Naive thymus-derived CD4-positive, alpha-beta T cell (primary cell): Measurements from ENCODE around the gene C1QA. TPM values are rescaled to one million over a fixed set of nuclear protein-coding genes. Genes with fewer than 3 reads are reported as not detected.

ENCODE experiments used
- ATAC-seq: fragments of 150-1000 bp; cut with Tn5 transposase; 2 replicates; pipeline ENCODE4 v1.10.0; 2021; ENCODE audit warnings: mild to moderate bottlenecking, moderate library complexity
- CTCF ChIA-PET: fragments of 350-600 bp; sonication (Branson Sonifier 250); formaldehyde crosslinking; loops from one replicate; lab custom pipeline; 2021; ENCODE audit warnings: antibody characterized with exemption; lab: Charles Lee
- POLR2A ChIA-PET: fragments of 350-600 bp; sonication (Branson Sonifier 250); formaldehyde crosslinking; loops from one replicate; lab custom pipeline; 2021; ENCODE audit warnings: antibody characterized with exemption, inconsistent platforms; lab: Charles Lee
- DNase-seq, 9 donors: peaks; one replicate each; pipeline versions ENCODE4 v3.0.0 to v3.0.0-alpha.2; 2020 to 2022; ENCODE audit warnings: mixed read lengths in 1 of 9
- H3K27ac ChIP-seq: one replicate; pipeline ENCODE4 v1.7.0; 2013; ENCODE audit warnings: mild to moderate bottlenecking, low read depth, low read length, moderate library complexity
- H3K27me3 ChIP-seq, 2 donors: one replicate each; pipeline ENCODE4 v1.7.0; 2013; ENCODE audit warnings: low read length in 2 of 2, mild to moderate bottlenecking in 2 of 2, moderate library complexity in 2 of 2; ENCODE audit not compliant: control insufficient read depth in 2 of 2, insufficient read depth in 2 of 2
- H3K36me3 ChIP-seq, 3 experiments: 1 replicate in 2 of 3; 2 replicates in 1 of 3; pipeline ENCODE4 v1.7.0; 2013; ENCODE audit warnings: low read length in 3 of 3, mild to moderate bottlenecking in 3 of 3, moderate library complexity in 1 of 3; ENCODE audit not compliant: insufficient read depth in 3 of 3, control insufficient read depth in 2 of 3
- H3K4me1 ChIP-seq, 2 donors: one replicate each; pipeline ENCODE4 v1.7.0; 2013; ENCODE audit warnings: low read length in 2 of 2, mild to moderate bottlenecking in 2 of 2, moderate library complexity in 1 of 2; ENCODE audit not compliant: control insufficient read depth in 2 of 2, insufficient read depth in 2 of 2
- H3K4me3 ChIP-seq: 2 replicates; pipeline ENCODE4 v1.7.0; 2013; ENCODE audit warnings: mild to moderate bottlenecking, low read length
- H3K9me3 ChIP-seq, 3 experiments: 1 replicate in 2 of 3; 2 replicates in 1 of 3; pipeline ENCODE4 v1.7.0; 2013; ENCODE audit warnings: low read length in 3 of 3; ENCODE audit not compliant: control insufficient read depth in 2 of 3
- H3K27ac Mint-ChIP-seq, 9 donors: one replicate each; pipeline ENCODE4 v1.8.0; 2020 to 2022; ENCODE audit warnings: mixed read lengths in 9 of 9, mild to moderate bottlenecking in 8 of 9, moderate library complexity in 5 of 9, inconsistent platforms in 2 of 9
- H3K27me3 Mint-ChIP-seq, 5 donors: one replicate each; pipeline ENCODE4 v1.8.0; 2021 to 2022; ENCODE audit warnings: mixed read lengths in 5 of 5, mild to moderate bottlenecking in 1 of 5
- H3K36me3 Mint-ChIP-seq, 5 donors: one replicate each; pipeline ENCODE4 v1.8.0; 2020 to 2022; ENCODE audit warnings: mixed read lengths in 5 of 5, mild to moderate bottlenecking in 3 of 5, inconsistent platforms in 1 of 5
- H3K4me1 Mint-ChIP-seq, 7 donors: one replicate each; pipeline ENCODE4 v1.8.0; 2020 to 2022; ENCODE audit warnings: mixed read lengths in 7 of 7, mild to moderate bottlenecking in 3 of 7, inconsistent platforms in 1 of 7
- H3K4me3 Mint-ChIP-seq, 10 donors: one replicate each; pipeline ENCODE4 v1.8.0; 2020 to 2022; ENCODE audit warnings: mild to moderate bottlenecking in 10 of 10, mixed read lengths in 10 of 10, moderate library complexity in 6 of 10, inconsistent platforms in 2 of 10
- H3K9me3 Mint-ChIP-seq, 11 donors: one replicate each; pipeline ENCODE4 v1.8.0; 2020 to 2022; ENCODE audit warnings: mixed read lengths in 11 of 11, mild to moderate bottlenecking in 4 of 11, inconsistent platforms in 1 of 11, moderate library complexity in 1 of 11
- intact Hi-C, 2 donors: fragments of 100-400 bp; cut with micrococcal nuclease; formaldehyde crosslinking; loops; one replicate each; pipeline ENCODE4 v1.15.1; 2023
- microRNA-seq: library from miRNA; unstranded; fragments of <30 nt; microRNA quantifications from one replicate; pipeline ENCODE4 v1.2.0, GENCODE V29; 2022; ENCODE audit warnings: borderline microRNAs expressed
- polyA plus RNA-seq, 2 donors: library from polyadenylated mRNA; unstranded; fragments of 300-500 nt; fragmentation: Illumina TruSeq; gene quantifications; one replicate each; pipeline ENCODE4 v1.2.3, GENCODE V29; 2021
- total RNA-seq, 6 experiments: library from RNA in 5 of 6; stranded (reverse) in 5 of 6; gene quantifications; 1 replicate in 5 of 6; 2 replicates in 1 of 6; pipeline ENCODE4 v1.2.3 and lab custom pipeline; 2021 to 2026

Gene C1QA
- total and polyA plus RNA-seq, 7 experiments from 2014 or later, result 0.34 to 3.5 (median 2.8) TPM; not detected in 3

GRCh38 chr1:22681556-22682276 is 45.3 kb downstream of the C1QA start:
- intact Hi-C loops, result no loop called here
- Mint-ChIP-seq H3K4me3 (no peak overlapping the region), H3K36me3 (no peaks in the 10 kb centered on the region), H3K27ac (no peak overlapping the region), H3K27me3 (peaks cover 3 to 23% (median 11%) of the 10 kb centered on the region in 5 donors), H3K4me1 (no peaks in the 10 kb centered on the region), H3K9me3 (peaks cover 0 to 2% (median 0%) of the 10 kb centered on the region in 11 donors)
- no peaks in the 10 kb centered on the region for H3K36me3 ChIP-seq
- H3K4me3 ChIP-seq, result no peak overlapping the region
- H3K9me3 ChIP-seq, result no peaks in the 10 kb centered on the region
- H3K27me3 ChIP-seq, result no peaks in the 10 kb centered on the region
- ChIA-PET POLR2A (no interaction called here), CTCF (no interaction called here)
- no peaks in the 10 kb centered on the region for H3K4me1 ChIP-seq
- ATAC-seq (no peak), DNase-seq (no peak)
- no peak overlapping the region for H3K27ac ChIP-seq

- Mint-ChIP-seq H3K4me1 (no peaks in the 10 kb centered on the region), H3K27me3 (peaks cover 6 to 39% (median 14%) of the 10 kb centered on the region in 5 donors), H3K27ac (no peak overlapping the region), H3K36me3 (no peaks in the 10 kb centered on the region), H3K9me3 (peaks cover 0 to 2% (median 0%) of the 10 kb centered on the region in 11 donors), H3K4me3 (no peak overlapping the region)
- no peaks in the 10 kb centered on the region for H3K9me3 ChIP-seq
- H3K4me3 ChIP-seq, result no peak overlapping the region
- ChIA-PET POLR2A (no interaction called here), CTCF (no interaction called here)
- no peaks in the 10 kb centered on the region for H3K27me3 ChIP-seq
- DNase-seq, result no peak
- no peaks in the 10 kb centered on the region for H3K4me1 ChIP-seq
- intact Hi-C loops, result no loop called here
- no peak overlapping the region for H3K27ac ChIP-seq
- no peaks in the 10 kb centered on the region for H3K36me3 ChIP-seq
- ATAC-seq, result no peak
Measured at GRCh38 chr1:22683547-22683946, 47.1 kb downstream of the C1QA start.

- Histone ChIP-seq H3K27me3 (no peaks in the 10 kb centered on the region), H3K9me3 (no peaks in the 10 kb centered on the region), H3K4me3 (no peak overlapping the region), H3K27ac (no peak overlapping the region), H3K4me1 (no peaks in the 10 kb centered on the region), H3K36me3 (no peaks in the 10 kb centered on the region)
- POLR2A ChIA-PET, result no interaction called here
- Mint-ChIP-seq H3K4me1 (no peaks in the 10 kb centered on the region), H3K27ac (no peak overlapping the region), H3K27me3 (peaks cover 6 to 46% (median 16%) of the 10 kb centered on the region in 5 donors), H3K9me3 (peaks cover 0 to 2% (median 0%) of the 10 kb centered on the region in 11 donors), H3K36me3 (no peaks in the 10 kb centered on the region), H3K4me3 (peak overlapping the region in 1 of 10 donors; percentile 61)
- ATAC-seq (no peak), DNase-seq (no peak)
- intact Hi-C loops, result no loop called here
- CTCF ChIA-PET, result no interaction called here
Measured at GRCh38 chr1:22685591-22686059, 49.2 kb downstream of the C1QA start.

GRCh38 chr1:22687191-22687590 is 50.8 kb downstream of the C1QA start:
- intact Hi-C loops, result no loop called here
- CTCF ChIA-PET, result no interaction called here
- Histone ChIP-seq H3K27ac (no peak overlapping the region), H3K4me1 (no peaks in the 10 kb centered on the region), H3K36me3 (no peaks in the 10 kb centered on the region), H3K4me3 (no peak overlapping the region), H3K27me3 (no peaks in the 10 kb centered on the region), H3K9me3 (no peaks in the 10 kb centered on the region)
- Mint-ChIP-seq H3K27me3 (peaks cover 6 to 46% (median 16%) of the 10 kb centered on the region in 5 donors), H3K9me3 (peaks cover 0 to 2% (median 0%) of the 10 kb centered on the region in 11 donors), H3K36me3 (no peaks in the 10 kb centered on the region), H3K4me3 (no peak overlapping the region), H3K27ac (no peak overlapping the region), H3K4me1 (no peaks in the 10 kb centered on the region)
- DNase-seq (no peak), ATAC-seq (no peak)
- POLR2A ChIA-PET, result no interaction called here

GRCh38 chr1:22688466-22688865 is 52.0 kb downstream of the C1QA start:
- Mint-ChIP-seq H3K9me3 (peaks cover 0 to 1% (median 0%) of the 10 kb centered on the region in 11 donors), H3K27me3 (peaks cover 6 to 46% (median 16%) of the 10 kb centered on the region in 5 donors), H3K4me3 (no peak overlapping the region), H3K4me1 (no peaks in the 10 kb centered on the region), H3K27ac (no peak overlapping the region), H3K36me3 (no peaks in the 10 kb centered on the region)
- Histone ChIP-seq H3K36me3 (no peaks in the 10 kb centered on the region), H3K4me3 (no peak overlapping the region), H3K4me1 (no peaks in the 10 kb centered on the region), H3K27ac (no peak overlapping the region), H3K9me3 (no peaks in the 10 kb centered on the region), H3K27me3 (no peaks in the 10 kb centered on the region)
- intact Hi-C loops, result no loop called here
- ChIA-PET POLR2A (no interaction called here), CTCF (no interaction called here)
- ATAC-seq (no peak), DNase-seq (no peak)

Small RNA genes lying within 50 kb of the gene (microRNA-seq; reads per million reads assigned to microRNA genes)
- gene MIR6127, result not detected

Other genes with a start within 250 kb of the C1QA start
- 10 to 100 TPM; 23.1 to 60.6 (median 43.5) TPM for gene ZBTB40, start 184.8 kb upstream of the C1QA start, total RNA-seq
- gene ZBTB40, start 184.8 kb upstream of the C1QA start, polyA plus RNA-seq, result 1 to 10 TPM; 5.7 to 6.2 TPM
- gene EPHA8, start 73.1 kb upstream of the C1QA start, total RNA-seq, result not detected
- gene EPHA8, start 73.1 kb upstream of the C1QA start, polyA plus RNA-seq, result not detected
- 1 to 10 TPM in 2 of 5 experiments, not detected in 3; 5.1 to 5.2 TPM for gene C1QC, start 7.0 kb downstream of the C1QA start, total RNA-seq
- gene C1QC, start 7.0 kb downstream of the C1QA start, polyA plus RNA-seq, result not detected
- 1 to 10 TPM in 3 of 5 experiments, under 1 TPM in 1, not detected in 1; 0.53 to 2.4 (median 1.2) TPM for gene C1QB, start 16.6 kb downstream of the C1QA start, total RNA-seq
- gene C1QB, start 16.6 kb downstream of the C1QA start, polyA plus RNA-seq, result not detected
- 1 to 10 TPM in 1 of 5 experiments, under 1 TPM in 3, not detected in 1; 0.27 to 2.2 (median 0.49) TPM for gene EPHB2, start 74.2 kb downstream of the C1QA start, total RNA-seq
- gene EPHB2, start 74.2 kb downstream of the C1QA start, polyA plus RNA-seq, result not detected